HEK293T (cell line): ENCODE measurements around the gene IQCB1.

Experiments used
- BHLHE40 ChIP-seq: fragments of 450-650 bp; IDR thresholded peaks from 2 replicates; pipeline ENCODE4 v1.6.1; 2016; ENCODE audit warnings: mild to moderate bottlenecking, moderate library complexity, borderline replicate concordance
- ELF4 ChIP-seq: fragments of 450-650 bp; IDR thresholded peaks from 2 replicates; pipeline ENCODE4 v1.6.1; 2017; ENCODE audit warnings: antibody characterized with exemption
- SP1 ChIP-seq: fragments of 450-650 bp; IDR thresholded peaks from 2 replicates; pipeline ENCODE4 v1.6.1; 2017
- SUZ12 ChIP-seq: fragments of 450-650 bp; IDR thresholded peaks from 2 replicates; pipeline ENCODE4 v1.6.1; 2016; ENCODE audit warnings: mild to moderate bottlenecking
- TARDBP ChIP-seq: fragments of 450-650 bp; IDR thresholded peaks from 2 replicates; pipeline ENCODE4 v1.6.1; 2016

- TF ChIP-seq SUZ12 (no peak), BHLHE40 (no peak), SP1 (no peak), TARDBP (no peak), ELF4 (no peak)
Observed at GRCh38 chr3:121724130-121724529, 110.7 kb downstream of the IQCB1 start.
